Measurements from ENCODE around the gene GALNT6.

The GALNT6 gene

GRCh38 chr12:51381226-51382079, 9.8 kb downstream of the GALNT6 start:
- DNase-seq (ENCODE audit: low spot score) = no peak

DNA sequence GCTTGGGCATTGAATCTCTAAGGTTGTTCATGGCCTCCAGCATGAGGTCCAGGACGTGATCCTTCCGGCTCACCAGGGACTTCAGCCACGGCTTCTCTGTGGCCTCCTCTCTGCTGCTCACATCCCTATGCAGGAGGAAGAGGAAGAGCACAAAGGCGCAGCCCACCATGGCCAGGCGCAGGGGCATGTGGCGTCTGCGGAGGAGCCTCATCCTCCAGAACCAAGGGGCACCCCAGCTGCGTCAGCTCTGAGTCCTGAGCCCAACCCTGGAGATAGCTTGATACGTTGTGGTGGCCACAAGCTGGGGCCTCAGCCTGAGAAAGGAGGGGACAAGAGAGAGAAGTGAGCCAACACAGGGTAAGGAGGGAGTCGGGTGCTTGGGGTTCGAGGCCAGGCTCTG, 11.6 kb downstream of the GALNT6 start:
- no peak for DNase-seq (ENCODE audit: low spot score)

DNA sequence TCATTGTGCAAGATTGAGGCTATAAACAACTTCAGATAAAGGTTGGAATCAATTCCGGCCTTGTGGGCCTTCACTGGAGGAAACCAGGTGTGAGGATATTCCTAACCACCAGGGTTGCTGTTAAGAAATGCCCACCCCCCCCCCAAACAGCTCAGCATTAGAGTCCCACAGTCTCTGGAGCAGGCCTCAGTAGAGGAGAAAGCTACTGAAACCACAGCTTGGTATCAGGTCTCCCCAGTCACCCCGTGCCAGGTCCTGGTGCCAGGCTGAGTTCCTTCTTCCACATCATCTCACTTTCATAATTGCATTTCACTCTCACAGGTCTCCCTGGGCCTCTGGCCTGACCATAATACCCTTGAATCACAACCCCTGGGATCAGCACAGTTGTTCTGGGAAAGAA, 12.5 kb downstream of the GALNT6 start:
- no peak for DNase-seq (ENCODE audit: low spot score)

DNA sequence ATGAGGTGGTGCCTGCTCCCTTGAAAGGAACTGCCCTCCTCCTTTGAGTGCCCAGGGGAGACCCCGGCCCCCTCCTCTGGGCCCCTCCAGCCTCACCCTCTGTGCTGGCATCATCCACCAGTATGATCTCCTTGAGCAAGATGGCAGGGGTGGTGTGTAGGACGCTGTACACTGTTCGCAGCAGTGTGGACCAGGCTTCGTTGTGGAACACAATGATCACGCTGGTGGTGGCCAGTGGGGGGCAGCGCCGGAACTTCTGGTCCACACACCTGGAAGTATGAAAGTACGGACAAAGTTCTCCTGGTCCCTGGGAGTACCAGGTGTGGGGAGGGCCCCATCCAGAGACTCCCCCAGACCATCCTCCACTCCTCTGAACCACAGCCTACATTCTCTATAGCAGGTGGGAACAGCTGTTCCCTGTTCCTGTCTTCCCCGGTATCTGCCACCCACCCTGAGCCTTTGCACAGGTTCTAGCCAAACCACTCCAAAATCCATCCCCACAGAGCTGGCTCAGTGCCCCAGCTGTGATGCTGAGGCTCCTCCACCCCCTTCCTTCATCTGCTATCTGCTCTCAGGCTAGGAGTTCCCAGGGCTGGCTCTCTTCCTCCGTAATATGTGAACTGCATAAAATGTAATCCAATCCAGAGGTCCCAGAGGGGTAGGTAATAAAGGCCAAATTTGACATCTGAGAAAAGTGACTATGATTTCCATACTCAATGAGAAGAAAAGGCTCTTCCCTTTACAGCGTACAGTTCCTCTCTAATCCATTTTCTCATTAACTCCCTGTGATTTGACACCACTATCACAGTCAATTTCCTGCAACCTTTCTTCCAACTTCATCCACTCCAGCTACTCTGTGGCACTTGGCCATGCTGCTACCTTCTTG, 13.9 kb downstream of the GALNT6 start:
- DNase-seq (ENCODE audit: low spot score) = no peak

GRCh38 chr12:51374856-51375255, 16.4 kb downstream of the GALNT6 start:
- no peak for DNase-seq (ENCODE audit: low spot score)

DNA sequence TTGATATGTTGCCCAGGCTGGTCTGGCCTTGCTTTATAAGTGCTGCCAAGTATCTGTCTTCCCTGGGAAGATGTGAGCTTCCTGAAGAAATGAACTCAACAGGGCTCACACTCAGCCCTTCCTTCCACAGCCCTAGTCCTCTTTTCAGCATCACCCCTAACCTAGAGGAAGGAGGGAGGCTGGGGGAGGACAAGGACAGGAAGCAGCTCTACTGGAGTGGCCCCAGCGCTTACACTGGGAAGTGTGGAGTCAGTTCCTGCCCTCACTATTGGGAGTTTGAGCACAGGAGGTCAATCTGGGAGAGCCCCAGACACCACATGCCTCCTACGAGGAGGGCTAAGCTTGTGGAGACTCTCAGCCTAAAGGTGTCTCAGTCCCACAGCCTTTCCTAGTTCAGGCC, 16.8 kb downstream of the GALNT6 start:
- no peak for DNase-seq (ENCODE audit: low spot score)

DNA sequence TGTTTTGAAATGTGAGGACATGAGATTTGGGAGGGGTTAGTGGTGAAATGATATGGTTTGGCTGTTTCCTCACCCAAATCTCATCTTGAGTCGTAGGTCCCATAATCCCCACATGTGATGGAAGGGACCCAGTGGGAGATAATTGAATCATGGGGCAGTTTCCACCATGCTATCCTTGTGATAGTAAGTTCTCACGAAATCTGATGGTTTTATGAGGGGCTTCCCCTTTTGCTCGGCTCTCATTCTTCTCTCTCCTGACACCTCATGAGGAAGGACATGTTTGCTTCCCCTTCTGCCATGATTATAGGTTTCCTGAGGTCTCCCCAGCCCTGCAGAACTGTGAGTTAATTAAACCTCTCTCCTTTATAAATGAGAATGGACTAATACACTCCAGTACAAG, 18.0 kb downstream of the GALNT6 start:
- no peak for DNase-seq (ENCODE audit: low spot score)

GRCh38 chr12:51372021-51372420, 19.2 kb downstream of the GALNT6 start:
- DNase-seq (ENCODE audit: low spot score) = no peak

DNA sequence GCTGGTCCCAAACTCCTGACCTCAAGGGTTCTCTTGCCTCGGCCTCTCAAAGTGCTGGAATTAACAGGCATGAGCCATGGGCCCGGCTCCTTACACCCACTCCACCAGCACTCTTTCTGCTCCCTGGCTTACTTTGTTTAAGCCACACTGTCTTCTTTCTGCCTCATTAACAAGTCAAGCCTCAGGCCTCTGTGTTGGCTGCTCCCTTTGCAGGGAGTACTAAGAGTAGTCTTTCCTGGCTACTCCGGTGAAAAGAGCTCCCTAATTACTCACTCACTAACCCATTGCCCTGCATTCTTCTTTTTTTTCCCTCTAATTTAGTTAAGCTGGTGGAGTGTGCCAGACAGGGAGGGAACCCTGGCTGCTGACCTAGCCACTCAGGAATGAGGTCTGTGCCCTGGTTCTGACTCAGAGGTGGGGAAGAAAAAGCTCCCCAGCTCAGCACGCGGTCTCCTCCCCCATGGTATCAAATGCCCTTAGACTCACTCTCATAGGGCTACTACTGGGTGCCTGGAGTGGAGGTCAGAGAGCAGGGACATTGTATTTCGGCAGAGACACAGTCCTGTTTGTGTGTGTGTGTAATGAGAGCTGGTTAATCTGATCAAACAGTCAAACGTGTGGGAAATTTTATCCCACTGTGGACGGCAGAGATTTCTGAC, 19.8 kb downstream of the GALNT6 start:
- no peak for DNase-seq (ENCODE audit: low spot score)

DNA sequence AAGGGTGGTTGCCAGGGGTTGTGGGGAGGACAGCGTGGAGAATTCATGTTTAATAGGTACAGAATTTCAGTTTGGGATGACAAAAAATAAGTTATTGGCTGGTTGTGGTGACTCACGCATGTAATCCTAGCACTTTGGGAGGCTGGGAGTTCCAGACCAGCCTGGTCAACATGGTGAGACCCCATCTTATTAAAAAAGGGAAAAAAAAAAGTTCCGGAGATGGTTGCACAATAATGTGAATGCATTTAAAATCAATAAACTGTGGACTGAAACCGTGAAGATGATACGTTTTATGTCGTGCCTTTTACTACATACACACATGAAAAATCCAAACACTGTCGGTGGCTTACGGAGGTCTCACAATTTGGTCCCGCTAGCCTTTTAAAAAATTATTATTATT, 20.5 kb downstream of the GALNT6 start:
- no peak for DNase-seq (ENCODE audit: low spot score)

DNA sequence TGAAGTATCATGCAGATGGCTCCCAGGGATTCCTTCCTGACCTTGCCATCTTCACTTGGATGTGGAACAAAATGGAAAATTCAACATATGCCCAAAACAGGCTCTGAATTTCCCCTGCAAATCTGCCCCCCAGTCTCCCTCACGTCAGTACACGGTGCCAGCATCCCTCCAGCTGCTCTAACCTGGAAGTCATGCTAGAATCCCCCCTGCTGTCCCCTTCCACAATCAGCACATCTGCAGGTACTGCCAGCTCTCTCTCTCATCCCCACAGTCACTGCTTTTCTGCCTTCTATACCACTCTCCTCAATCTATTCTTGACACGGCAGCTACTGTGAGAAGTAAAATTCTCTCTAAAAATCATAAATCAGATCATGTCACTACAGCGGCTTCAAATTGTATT, 21.6 kb downstream of the GALNT6 start:
- DNase-seq (ENCODE audit: low spot score) = no peak

DNA sequence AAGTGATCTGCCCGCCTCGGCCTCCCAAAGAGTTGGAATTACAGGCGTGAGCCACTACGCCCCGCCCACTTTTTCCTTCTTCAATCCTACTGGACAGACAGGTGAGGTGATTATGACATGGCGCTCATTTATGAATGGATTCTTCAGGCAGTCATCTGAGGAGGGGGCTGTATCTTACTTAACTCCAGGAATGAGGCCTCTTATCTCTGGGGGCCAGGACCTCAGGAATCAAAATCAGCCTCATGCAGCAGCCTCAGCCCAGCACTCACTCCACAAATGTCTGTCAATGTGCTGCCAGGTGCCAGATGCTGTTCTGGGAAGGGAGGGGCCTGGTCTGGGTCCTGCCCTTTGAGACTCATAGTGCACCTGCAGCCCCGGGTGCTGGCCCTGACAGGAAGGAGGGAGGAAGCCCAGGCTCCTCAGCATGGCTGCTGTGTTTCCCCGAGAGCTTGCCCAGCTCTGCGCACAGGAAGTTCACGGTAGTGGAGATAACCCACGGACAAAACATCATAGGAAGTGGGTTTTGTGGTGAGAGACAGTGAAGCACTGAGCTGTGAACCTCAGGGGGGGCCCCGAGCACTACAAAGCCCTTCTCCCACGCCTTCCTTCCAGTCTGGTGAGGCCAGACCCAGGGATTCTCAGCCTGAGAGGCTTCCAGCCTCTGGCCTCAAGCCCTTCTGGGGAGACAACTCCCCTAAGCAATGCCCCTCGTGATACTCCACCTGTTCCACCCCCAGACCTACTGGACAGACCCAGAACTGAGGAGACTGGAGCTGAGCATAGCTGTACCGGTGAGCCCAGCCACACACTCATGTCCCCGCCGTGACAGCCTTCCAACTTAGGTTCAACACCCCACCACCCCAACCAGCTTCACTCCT, 22.3 kb downstream of the GALNT6 start:
- no peak for DNase-seq (ENCODE audit: low spot score)

GRCh38 chr12:51365276-51365675, 25.9 kb downstream of the GALNT6 start:
- DNase-seq (ENCODE audit: low spot score) = no peak

GRCh38 chr12:51364001-51364400, 27.2 kb downstream of the GALNT6 start:
- DNase-seq (ENCODE audit: low spot score) = no peak

DNA sequence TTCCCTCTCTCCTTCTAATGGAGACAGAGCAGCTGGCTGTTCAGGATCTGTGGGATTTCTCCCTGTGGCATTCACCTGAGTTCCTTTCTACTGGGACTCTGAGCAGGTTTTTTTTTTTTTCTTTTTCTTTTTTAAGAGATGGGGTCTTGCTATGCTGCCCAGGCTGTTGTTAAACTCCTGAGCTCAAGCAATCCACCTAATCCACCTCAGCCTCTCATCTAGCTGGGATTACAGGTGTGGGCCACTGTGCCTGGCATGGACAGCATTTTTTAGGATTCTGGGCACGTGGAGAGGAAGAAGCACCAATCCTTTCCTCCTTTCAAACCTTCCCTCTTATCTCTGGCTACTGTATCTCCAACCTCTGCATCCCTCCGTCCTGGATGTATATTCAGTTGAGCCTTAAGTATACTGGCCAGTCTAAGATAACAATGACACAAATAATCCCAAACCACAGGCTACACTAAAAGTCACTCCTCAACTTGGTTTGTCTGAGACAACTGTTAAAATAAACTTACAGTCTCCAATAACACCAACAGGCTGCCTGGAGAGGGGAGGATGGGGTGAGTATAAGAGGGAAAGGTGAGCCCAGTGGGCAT, 28.4 kb downstream of the GALNT6 start:
- DNase-seq (ENCODE audit: low spot score) = no peak

DNA sequence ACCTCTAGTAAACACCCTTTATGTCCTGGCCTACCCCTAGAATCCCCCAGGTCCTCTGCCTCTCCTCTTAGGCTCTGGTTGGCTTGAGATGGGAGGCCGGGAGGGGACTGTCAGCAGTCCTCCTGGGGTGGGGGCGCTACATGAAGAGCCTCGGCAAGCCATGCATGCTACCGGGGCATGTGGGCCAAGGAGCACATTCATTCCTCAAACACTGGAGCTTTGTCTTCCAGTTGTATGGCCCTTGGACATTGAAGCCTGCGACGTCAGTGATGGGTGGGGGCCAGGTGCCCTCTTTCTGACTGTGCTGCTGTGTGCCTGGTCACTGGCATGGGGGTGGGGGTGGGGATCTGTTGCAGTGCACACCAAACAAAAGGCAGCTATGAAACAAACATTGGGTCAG, 28.9 kb downstream of the GALNT6 start:
- no peak for DNase-seq (ENCODE audit: low spot score)

DNA sequence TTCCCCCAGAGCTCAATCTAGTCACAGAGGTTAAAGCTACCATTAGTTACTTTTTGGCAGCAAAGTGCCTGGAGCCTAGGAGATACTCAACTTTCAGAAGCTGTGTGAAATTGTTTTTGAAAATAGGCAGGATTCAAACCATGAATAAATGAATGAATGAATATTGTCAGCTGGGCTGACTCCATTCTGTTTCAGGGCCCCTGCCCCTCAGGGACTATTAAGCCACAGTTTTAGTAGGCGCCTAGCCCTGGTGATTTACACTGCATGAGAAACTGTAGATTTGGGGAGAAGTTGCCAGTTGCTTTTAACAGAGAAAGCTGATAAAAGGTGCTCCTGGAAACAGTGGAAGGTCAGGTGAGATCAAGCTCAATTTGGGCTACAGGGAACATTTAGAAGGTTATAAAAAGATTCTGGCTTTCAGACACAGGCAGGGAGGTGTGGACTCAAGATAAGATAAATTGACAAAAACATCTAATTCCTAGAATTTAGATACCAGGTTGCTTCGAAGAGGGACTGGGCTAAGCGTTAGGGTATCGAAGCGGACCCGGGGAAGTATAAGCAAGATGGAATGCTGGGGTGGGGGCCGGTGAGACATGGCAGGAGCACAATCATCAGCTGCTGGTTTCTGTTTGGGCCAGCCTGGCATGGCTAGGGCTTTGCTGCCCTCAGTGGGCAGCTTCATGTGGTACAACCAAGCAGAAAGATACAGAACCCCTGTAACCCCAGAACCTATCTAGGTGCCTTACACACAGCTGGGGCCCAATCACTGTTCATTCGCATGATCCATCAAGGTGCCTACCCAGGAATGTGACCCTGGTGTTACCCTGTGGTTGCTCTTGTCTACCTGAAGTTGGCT, 29.8 kb downstream of the GALNT6 start:
- DNase-seq (ENCODE audit: low spot score) = no peak

DNA sequence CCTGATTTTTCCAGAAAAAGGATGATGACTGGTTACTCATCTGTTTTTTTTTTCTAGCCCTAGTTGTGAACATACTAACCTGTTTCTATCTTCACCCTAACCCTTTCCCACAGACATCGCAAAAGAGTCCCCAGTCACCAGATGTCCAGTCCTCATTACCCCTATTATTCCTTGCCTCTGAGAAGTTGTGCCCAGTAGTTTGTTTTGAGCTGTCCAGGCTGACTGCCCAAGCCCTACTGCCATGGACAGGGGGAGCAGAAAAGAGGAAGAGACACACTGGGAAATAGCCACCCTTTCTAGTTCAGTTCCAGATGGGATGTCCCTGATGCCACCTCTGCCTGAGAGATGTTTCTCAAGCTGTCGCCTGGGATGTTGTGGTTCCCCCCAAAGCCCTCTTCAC, 30.9 kb downstream of the GALNT6 start:
- DNase-seq (ENCODE audit: low spot score) = no peak

GRCh38 chr12:51359851-51360250, 31.4 kb downstream of the GALNT6 start:
- no peak for DNase-seq (ENCODE audit: low spot score)

DNA sequence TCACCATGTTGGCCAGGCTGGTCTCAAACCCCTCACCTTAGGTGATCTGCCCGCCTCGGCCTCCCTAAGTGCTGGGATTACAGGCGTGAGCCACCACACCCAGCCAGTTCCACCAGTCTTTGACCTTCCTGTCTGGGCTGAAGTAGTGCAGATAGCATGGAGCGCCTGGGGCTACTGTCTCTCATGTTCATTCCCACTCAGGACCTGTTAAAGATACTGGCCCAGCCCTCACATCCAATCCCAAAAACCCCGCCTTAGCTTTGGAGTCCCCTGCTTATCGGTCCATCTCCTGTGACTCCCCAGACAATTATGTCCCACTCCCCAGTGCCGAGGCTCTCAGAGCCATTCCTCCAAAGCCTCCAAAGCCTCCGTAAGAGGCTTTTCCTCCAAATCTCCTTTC, 32.7 kb downstream of the GALNT6 start:
- DNase-seq (ENCODE audit: low spot score) = no peak
